Measurements from ENCODE around the gene GGA1.
"Not testable (repeated sequence)": the region's sequence is repeated elsewhere in the genome, so short reads cannot be mapped to it uniquely, and the experiment has no call there.

Gene GGA1

DNA sequence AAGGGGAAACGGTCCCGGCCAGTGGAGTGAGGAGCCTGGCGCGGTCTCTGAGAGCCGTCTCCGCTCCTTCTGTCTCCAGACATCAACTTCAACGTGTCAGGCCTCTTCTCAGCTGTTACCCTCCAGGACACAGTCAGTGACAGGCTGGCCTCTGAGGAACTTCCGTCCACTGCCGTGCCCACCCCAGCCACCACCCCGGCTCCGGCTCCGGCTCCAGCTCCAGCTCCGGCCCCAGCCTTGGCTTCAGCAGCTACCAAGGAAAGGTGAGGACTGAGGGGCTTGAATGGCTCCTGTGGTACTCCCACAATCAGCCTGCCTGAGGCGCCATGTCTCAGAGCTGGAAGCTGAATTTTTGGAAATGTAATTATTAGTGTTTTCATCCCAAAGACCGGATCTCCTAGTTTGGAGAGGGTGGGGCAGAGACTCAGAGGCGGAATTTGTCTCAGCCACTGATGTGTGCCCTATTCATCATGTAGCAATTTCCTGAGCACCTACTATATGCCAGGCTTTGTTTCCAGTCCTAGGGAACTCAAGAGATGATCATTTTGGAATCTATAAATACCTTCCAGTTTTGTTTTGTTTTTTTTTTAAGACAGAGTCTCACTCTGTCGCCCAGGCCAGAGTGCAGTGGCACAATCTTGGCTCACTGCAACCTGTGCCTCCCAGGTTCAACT is 42.0 kb downstream of the GGA1 start:
- no peak for DNase-seq (ENCODE audit: low read depth)

DNA sequence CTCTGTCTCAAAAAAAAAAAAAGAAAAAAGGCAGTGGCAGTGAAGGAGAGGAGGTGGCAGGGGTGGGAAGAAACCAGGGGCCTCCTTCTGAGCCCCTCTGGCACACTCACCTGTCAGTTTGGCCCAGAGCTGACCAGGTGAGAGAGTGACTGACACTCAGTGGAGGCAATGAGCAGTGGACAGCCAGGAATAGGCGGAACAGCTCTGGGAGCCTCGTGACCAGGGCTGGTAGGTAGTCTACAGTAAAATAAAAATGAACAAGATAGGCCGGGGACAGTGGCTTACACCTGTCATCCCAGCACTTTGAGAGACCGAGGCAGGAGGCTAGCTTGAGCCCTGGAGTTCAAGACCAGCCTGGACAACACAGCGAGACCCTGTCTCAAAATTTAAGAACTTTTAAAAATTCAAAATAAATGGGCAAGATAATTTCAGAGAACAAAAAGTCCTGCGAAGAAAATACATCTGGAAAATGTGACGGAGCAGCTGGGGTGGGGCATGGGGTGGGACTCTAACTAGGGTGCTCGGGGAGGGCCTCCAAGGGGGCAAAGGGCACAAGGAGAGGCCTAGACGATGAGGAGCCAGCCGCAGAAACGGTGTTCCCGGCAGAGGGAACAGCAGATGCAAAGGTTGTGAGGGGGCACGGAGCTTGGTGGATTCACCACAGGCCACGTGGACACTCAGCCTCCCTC is 46.1 kb downstream of the GGA1 start:
- DNase-seq (ENCODE audit: low read depth) = no peak

DNA sequence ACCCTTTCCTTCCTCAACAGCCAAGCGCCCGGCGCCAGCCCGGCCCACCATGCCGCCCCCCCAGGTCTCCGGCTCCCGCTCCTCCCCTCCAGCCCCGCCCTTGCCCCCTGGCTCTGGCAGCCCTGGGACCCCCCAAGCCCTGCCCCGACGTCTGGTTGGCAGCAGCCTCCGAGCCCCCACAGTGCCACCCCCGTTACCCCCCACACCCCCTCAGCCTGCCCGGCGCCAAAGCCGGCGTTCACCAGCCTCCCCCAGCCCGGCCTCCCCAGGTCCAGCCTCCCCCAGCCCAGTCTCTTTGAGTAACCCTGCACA is 46.6 kb downstream of the GGA1 start:
- DNase-seq (ENCODE audit: low read depth) = no peak

DNA sequence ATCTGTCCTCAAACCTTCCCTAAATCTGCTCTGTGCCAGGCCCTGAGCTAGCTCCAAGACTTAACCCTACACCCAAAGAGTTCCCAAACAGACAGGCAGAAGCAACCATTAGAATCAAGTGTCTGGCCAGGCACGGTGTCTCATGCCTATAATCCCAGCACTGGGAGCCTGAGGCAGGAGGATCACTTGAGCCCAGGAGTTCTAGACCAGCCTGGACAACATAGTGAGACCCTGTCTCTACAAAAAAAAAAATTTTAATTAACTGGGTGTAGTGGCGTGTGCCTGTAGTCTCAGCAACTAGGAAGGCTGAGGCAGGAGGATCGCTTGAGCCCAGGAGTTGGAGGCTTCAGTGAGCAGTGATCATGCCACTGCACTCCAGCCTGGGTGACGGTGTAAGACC is 47.9 kb downstream of the GGA1 start:
- not testable (repeated sequence) for DNase-seq (ENCODE audit: low read depth)

DNA sequence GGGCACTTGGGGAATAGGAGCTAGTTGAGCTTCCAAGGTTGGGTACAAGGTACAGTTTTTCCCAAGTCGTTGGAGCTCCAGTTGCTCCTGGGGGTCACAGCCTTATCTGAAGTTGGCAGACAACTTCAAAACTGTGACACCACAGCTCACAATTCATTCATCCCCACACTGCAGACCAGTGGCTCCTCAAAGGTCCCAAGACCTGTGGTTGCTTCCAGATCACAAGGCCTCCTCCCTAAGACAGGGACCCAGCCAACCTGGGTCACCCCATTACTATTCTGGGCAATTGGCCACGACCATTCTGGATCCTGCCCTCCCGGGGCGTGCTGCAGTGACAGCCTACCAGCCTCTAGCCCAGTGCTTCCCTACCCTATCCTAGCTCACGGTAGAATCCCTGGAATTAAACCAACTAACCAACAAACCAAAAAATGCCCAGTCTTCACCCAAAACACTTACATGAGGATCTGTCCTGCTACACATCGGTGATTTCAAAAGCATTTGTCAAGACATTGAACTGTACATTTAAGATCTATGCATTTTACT is 49.0 kb downstream of the GGA1 start:
- DNase-seq (ENCODE audit: low read depth) = no peak

DNA sequence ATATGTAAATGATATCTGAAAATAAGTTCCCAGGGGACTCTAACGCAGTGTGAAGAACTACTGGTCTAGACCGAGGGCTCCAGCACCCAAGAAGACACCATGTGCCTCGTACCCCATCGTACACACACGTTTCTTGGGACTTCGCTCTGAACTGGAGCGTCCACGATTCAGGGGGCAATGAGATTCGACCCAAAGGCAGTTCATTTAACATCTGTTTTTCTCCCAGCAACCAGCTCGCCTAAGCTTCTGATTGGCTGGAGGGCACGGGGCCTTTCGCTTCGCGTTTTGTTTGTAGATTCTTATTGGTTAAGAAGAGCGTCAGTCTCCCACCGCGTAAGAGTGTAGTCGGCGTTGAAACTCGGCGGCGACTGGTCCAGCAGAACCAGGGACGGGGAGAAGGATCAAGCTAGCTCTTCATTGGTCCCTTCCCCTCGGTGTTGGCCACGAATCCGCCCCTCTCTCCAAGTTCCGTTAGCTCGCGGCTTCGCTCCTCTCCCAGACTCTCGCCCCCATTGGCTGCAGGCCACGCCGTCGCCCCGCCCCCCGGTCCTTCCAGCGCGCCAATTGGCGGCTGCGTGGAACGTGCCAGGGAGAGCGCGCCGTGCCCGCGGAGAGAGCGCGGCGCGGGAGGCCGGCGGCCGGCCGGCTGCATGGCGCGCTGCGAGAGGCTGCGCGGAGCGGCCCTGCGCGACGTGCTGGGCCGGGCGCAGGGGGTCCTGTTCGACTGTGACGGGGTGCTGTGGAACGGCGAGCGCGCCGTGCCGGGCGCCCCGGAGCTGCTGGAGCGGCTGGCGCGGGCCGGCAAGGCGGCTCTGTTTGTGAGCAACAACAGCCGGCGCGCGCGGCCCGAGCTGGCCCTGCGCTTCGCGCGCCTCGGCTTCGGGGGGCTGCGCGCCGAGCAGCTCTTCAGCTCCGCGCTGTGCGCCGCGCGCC is 49.8 kb downstream of the GGA1 start, which contains the start of gene PDXP:
Gene PDXP, plus strand, starts transcription at position 591 of the 933 bp plus-strand sequence. Its CDS starts 60 bp downstream, at position 651.
- DNase-seq (ENCODE audit: low read depth) = peak; percentile 99

DNA sequence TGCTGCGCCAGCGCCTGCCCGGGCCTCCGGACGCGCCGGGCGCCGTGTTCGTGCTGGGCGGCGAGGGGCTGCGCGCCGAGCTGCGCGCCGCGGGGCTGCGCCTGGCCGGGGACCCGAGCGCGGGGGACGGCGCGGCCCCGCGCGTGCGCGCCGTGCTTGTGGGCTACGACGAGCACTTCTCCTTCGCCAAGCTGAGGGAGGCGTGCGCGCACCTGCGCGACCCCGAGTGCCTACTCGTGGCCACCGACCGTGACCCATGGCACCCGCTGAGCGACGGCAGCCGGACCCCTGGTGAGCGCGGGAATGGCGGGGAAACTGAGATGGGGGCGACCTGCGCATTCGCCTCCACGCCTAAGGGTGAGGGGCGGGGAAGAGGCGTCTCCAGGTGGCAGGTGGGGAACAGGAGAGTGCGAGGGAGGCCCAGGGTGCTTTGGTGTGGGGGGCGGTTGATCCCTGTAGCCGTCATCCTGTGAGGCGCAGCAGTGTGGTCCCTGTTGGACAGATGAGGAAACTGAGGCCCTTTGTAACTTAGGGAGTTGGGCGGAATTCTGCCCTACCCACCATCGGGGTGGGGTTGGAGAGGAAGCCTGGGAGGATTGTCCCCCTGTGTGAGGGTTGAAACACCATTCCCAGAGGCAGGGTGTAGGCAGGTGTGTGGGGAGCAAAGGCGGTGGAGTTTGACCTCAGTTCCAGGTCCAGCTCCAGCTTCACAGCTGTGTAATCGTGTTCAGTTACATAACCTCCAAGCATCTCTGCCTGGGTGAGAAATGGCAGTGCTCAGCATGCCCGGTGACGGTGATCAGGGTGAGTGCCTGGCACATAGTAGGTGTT is 50.6 kb downstream of the GGA1 start:
- no peak for DNase-seq (ENCODE audit: low read depth)

DNA sequence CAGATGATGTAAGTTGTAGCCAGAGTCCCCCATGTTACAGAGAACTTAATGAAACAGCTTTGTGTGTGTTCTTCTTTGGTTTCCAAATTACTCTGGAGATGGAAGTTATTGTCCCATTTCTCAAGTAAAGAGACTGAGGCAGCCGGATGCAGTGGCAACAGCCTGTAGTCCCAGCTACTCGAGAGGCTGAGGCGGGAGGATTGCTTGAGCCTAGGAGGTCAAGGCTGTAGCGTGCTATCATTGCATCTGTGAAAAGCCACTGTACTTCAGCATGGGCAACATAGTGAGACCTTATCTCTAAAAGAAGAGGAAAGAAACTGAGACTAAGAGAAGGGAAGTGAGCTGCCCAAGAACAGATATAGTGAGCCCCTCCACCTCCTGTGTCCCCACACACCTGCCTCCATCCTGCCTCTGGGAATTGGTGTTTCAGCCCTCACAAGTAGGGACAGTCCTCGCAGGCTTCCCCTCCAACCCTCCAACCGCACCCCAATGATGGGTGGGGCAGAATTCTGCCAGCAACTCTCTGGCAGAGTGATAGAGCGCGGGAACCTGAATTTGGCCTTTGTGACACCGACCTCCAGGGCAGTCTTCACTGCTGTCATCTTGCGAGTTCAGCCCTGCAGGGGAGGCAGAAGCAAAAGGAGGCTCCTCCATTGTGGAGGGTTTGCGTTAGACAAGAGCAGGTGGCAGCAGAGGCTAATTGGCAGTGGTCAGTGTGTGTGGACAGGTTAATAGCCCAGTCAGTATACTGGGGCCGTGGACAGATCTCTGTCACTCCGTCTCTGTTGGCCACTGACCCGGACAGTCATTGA is 51.5 kb downstream of the GGA1 start:
- DNase-seq (ENCODE audit: low read depth) = no peak

DNA sequence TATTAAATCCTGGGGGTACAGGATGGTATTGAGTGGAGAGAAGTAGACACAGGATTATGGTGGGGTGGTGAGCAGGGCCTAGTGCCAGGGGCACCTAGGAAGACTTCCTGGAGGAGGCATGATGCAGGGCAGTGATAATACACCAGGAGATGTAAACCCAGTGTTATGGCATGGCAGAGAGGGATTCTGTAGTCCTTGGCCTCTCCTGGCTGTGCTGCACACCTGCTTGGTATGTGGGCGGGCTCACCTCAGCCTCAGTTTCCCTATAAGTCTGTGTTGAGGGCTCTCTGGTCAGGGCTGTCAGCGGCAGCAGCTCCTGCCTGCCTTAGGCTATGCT is 52.0 kb downstream of the GGA1 start:
- DNase-seq (ENCODE audit: low read depth) = no peak

DNA sequence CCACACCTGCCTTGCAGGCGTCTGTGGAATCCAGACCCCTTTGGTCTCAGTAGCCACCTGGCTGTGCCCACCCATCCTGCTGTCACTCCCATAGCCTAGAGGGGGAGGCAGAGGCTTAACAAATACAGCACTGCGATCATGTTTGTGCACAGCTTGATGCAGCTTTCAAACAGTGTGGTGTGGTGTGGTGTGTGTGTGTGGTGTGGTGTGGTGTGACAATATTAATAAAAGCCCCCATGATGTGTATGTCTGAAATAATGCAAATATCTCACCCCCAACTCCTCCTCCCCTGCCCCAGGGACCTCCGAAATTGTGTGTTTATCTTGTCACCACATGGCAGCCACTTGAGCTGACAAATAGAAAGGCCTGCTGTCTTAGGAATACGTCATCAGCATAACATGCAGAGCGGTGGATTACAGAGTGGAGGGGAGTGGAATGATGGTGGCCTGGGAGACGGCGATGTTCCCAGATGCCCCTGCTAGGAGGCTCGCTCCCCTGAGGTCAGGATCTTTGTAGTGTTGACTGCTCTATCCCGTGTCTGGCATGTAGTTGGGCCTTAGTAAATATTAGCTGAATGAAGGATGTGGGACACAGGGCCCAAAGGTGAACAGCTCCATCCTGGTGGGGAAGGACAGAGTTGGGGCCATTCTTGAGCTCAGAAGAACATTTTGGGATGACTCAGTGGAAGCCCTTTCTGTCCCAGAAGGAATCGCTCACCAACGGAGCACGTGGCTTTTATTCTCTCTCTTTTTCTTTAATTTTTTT is 52.7 kb downstream of the GGA1 start:
- DNase-seq (ENCODE audit: low read depth) = no peak

DNA sequence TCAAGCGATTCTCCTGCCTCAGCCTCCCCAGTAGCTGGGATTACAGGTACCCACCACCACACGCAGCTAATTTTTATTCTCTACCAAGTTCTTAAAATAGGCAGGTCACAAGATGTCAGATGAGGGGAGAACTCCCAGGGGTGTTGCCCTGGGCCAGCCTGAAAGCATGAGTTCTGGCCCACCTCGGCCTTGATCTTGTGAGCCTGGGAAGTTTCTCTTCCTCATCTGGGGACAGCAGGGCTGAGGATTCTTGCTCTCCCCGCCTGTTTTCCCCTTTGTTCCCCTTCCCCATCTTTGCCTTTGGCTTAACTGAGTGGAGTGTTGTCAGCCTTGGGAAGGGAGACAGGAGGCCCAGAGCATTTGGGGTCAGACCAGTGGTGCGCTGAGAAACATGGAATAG is 53.4 kb downstream of the GGA1 start:
- DNase-seq (ENCODE audit: low read depth) = no peak

DNA sequence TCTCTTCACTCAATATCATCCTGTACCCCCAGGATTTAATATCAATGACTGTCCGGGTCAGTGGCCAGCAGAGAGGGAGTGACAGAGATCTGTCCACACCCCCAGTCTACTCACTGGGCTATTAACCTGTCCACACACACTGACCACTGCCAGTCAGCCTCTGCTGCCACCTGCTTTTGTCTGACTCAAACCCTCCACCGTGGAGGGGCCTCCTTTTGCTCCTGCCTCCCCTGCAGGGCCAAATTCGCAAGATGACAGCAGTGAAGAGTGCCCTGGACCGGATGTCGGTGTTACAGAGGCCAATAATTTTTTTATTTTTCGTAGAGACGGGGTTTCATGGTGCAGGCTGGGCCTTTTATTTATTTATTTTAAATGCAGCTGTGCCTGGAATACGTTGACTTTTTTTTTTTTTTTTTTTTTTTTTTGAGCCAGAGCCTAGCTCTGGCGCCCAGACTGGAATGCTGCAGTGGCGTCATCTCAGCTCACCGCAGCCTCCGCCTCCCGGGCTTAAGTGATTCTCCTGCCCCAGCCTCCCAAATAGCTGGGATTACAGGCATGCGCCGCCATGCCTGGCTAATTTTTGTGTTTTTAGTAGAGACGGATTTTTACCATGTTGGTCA is 55.0 kb downstream of the GGA1 start:
- DNase-seq (ENCODE audit: low read depth) = no peak

DNA sequence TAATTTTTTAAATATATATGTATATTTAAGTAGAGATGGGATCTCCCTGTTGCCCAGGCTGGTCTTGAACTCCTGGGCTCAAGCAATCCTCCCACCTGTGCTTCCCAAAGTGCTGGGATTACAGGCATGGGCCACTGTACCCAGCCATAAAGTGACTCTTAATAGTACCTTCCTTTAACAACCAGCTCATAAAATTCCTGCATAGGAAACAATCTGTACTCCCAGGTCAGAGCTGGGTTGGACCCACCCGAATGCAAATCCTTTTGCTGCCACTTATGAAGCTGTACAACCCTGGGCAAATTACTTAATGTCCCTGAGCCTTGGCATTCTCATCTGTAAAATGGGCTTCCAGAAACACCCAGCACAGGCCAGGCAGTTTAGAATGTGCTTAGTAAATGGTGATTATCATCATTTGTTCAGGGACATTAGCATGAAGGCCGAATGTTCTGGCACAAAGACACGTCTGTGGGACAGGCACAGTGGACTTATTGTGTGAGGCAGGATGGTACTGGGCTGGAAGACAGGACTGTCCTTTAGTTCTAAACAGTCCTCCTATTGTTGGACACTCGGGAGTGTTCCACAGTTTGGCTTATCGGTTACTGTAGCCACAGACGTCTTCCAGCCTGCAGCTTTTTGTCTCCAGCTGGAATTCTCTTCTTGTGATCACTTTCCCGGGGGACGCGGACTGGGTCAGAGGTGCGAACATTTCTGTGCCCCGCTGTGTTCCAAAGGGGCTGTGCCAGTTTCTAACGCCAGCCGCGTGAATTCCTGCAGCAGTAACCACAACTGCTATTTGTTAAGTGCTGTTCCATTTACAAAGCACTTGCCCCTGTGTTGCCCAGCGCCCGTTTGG is 55.8 kb downstream of the GGA1 start:
- no peak for DNase-seq (ENCODE audit: low read depth)

DNA sequence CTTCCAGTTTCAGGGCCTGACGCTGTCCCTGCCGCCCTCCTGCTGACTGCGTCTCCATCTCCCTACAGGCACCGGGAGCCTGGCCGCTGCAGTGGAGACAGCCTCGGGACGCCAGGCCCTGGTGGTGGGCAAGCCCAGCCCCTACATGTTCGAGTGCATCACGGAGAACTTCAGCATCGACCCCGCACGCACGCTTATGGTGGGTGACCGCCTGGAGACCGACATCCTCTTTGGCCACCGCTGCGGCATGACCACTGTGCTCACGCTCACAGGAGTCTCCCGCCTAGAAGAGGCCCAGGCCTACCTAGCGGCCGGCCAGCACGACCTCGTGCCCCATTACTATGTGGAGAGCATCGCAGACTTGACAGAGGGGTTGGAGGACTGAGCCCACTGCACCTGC is 56.9 kb downstream of the GGA1 start:
- no peak for DNase-seq (ENCODE audit: low read depth)

DNA sequence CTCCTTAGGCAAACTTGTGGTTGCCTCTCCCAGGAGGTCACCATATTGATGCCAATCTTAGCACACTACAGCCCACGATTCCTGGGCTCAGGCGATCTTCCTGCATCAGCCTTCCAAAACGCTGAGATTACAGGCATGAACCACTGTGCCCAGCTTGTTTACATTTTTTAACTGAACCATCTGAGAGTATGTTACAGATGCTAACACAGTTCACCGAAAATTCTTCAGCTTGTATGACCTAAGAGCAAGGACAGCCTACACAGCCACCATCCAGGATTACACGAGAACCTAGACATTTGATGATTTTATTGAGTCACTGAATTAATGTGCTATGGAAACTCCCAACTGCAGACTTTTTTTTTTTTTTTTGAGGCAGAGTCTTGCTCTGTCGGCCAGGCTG is 61.0 kb downstream of the GGA1 start:
- DNase-seq (ENCODE audit: low read depth) = no peak

DNA sequence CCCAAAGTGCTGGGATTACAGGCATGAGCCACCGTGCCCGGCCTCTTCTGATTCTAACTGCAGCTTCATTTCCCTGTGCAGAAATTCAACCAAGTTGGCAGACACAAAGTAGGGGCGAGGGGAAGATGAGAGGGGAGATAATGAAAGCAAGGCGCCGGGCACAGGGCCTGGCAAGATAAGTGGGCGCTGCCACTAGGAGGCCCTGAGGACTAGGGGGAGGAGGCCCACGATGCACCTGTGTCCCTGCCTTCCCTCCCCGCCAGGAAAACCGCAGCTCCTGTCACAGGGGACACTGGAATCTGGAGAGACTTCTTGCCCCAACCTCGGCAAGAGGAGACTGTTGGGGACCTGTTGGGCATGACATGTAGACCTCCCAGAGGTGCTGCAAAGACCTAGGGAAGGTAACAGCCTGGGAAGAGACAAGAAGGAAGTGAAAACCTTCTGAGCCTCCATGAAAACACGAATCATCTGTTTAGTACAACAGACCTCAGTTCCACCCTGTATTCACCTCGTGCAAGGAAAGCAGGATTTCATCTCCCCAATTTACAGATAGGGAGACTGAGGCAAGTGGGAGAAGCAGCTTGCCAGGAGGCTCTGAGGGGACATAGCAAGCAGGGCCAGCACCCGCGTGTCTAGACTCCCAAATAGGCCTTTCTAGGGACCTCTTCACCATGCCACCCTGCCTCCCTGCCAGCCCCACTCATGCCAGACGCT is 63.7 kb downstream of the GGA1 start:
- no peak for DNase-seq (ENCODE audit: low read depth)

DNA sequence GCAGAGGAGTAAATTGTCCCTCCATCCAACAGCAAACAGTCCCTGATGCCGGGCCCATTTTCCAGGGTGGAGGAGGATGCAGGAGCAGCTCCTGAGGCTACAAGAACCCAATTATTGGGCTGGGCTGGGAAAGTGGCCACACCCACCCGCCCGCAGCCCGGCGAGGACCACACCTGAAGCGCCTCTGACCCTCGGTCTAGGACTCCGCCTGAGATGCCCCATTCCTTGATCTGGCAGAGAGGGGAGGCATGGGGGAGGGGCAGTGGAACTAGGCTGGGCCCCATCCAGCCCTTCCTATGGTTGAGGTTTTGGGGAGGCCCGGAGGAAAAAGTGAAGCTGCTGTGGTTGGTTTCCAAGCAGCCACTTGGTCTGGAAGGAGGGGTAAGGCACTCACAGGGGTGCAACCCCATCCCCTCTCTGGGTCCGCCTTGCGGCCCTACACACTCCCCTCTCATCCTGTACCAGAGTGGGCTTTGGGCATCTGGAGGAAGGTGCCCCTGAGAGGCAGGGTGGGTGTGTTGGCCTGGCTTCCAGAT is 64.4 kb downstream of the GGA1 start:
- no peak for DNase-seq (ENCODE audit: low read depth)

DNA sequence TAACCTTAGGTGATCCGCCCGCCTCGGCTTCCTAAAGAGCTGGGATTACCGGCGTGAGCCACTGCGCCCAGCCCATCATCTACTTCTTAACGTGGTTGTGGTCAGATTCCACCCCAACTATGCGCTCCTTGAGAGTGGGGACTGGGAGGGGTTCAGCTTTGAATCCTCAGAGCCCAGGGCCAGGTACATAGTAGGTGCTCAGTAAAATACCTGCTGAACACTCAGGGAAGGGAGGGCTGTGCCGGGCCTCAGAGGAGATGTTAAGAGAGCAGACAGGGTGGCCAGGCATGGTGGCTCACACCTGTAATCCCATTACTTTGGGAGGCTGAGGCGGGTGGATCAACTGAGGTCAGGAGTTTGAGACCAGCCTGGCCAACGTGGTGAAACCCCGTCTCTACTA is 65.6 kb downstream of the GGA1 start:
- no peak for DNase-seq (ENCODE audit: low read depth)

Measured in activated T-cell treated with anti-CD3 and anti-CD28 coated beads for 48 hours (primary cell).